GM12878 (cell line): ENCODE data around the gene SORL1. TPM values are rescaled to one million over a fixed set of nuclear protein-coding genes. Genes with fewer than 3 reads are reported as not detected.

ENCODE experiments used
- ATAC-seq: fragments of 200-7000 bp; cut with Tn5 transposase; 3 replicates; pipeline ENCODE4 v1.9.1; 2020; ENCODE audit warnings: mild to moderate bottlenecking, moderate library complexity
- BruUV-seq: library from RNA; stranded (reverse); fragments of 400-500 nt; replicated peaks from 2 replicates; lab custom pipeline; 2021; lab: Mats Ljungman, UMichigan
- CTCF ChIA-PET: fragments of 300-600 bp; sonication (Branson Sonifier 250); formaldehyde crosslinking; extraction: SDS; loops from one replicate; lab custom pipeline; 2021; ENCODE audit warnings: inconsistent platforms; lab: Yijun Ruan, JAX
- POLR2A ChIA-PET: fragments of 350-600 bp; formaldehyde crosslinking; extraction: SDS; loops from one replicate; lab custom pipeline; 2021; ENCODE audit warnings: inconsistent platforms; lab: Charles Lee
- RAD21 ChIA-PET: fragments of 300-600 bp; sonication (Branson Sonifier 250); formaldehyde crosslinking; loops from one replicate; lab custom pipeline; 2023; ENCODE audit warnings: antibody characterized with exemption; ENCODE audit not compliant: unreplicated experiment; lab: Charles Lee
- SMC1A ChIA-PET: fragments of 300-600 bp; sonication (Branson Sonifier 250); formaldehyde crosslinking; loops from one replicate; lab custom pipeline; 2023; ENCODE audit not compliant: unreplicated experiment, uncharacterized antibody; lab: Charles Lee
- DNase-seq: peaks from one replicate; pipeline ENCODE4 v3.0.0-alpha.2; 2011; ENCODE audit warnings: low read depth, low spot score
- FAIRE-seq: peaks from 3 replicates; lab custom pipeline; 2011; peaks lifted over from hg19 to GRCh38; lab: Jason Lieb, UNC
- H2AFZ ChIP-seq: 2 replicates; pipeline ENCODE4 v1.6.0; 2011; ENCODE audit warnings: low read depth, low read length, control low read depth; ENCODE audit not compliant: control insufficient read depth
- H3K27ac ChIP-seq: 2 replicates; pipeline ENCODE4 v1.5.1; 2011; ENCODE audit warnings: control low read depth; ENCODE audit not compliant: control insufficient read depth, insufficient read depth
- H3K27me3 ChIP-seq, 2 experiments: replicated peaks in 1 of 2; 2 replicates each; pipeline versions ENCODE4 v1.6.0 to v1.6.1; 2011; ENCODE audit warnings: low read length in 1 of 2; ENCODE audit not compliant: control insufficient read depth in 2 of 2, insufficient read depth in 2 of 2
- H3K36me3 ChIP-seq, 2 experiments: 2 replicates each; pipeline ENCODE4 v1.5.1; 2011; ENCODE audit warnings: low read length in 1 of 2; ENCODE audit not compliant: control insufficient read depth in 2 of 2, insufficient read depth in 2 of 2
- H3K4me1 ChIP-seq: 2 replicates; pipeline ENCODE4 v1.6.1; 2011; ENCODE audit warnings: mild to moderate bottlenecking, low read length, moderate library complexity, mixed read lengths; ENCODE audit not compliant: control insufficient read depth, insufficient read depth
- H3K4me2 ChIP-seq: 2 replicates; pipeline ENCODE4 v1.6.0; 2011; ENCODE audit warnings: control low read depth; ENCODE audit not compliant: control insufficient read depth, insufficient read depth
- H3K4me3 ChIP-seq: fragments of 200-600 bp; sonication (generic); 2 replicates; pipeline ENCODE4 v1.5.1; 2016
- H3K79me2 ChIP-seq: 2 replicates; pipeline ENCODE4 v1.6.0; 2011; ENCODE audit warnings: low read length; ENCODE audit not compliant: control insufficient read depth, insufficient read depth
- H3K9ac ChIP-seq: 2 replicates; pipeline ENCODE4 v1.8.0; 2011; ENCODE audit warnings: low read length, control low read depth, mixed read lengths; ENCODE audit not compliant: control insufficient read depth, insufficient read depth
- H3K9me3 ChIP-seq: replicated peaks from 3 replicates; pipeline ENCODE4 v1.5.1; 2011; ENCODE audit warnings: mild to moderate bottlenecking, low read length; ENCODE audit not compliant: control insufficient read depth, insufficient read depth
- H4K20me1 ChIP-seq: 2 replicates; pipeline ENCODE4 v1.6.0; 2011; ENCODE audit not compliant: control insufficient read depth, insufficient read depth
- CEBPB ChIP-seq, 2 experiments: fragments of 150-350 bp in 1 of 2; IDR thresholded peaks; 2 replicates each; pipeline ENCODE4 v1.6.1; 2012 to 2014; ENCODE audit warnings: low read depth in 2 of 2, low read length in 2 of 2, borderline replicate concordance in 1 of 2, inconsistent platforms in 1 of 2
- CHD1 ChIP-seq: IDR thresholded peaks from 2 replicates; pipeline ENCODE4 v1.6.1; 2012; ENCODE audit warnings: low read depth, low read length, improper control_type of control experiment
- HCFC1 ChIP-seq: fragments of 150-350 bp; IDR thresholded peaks from 2 replicates; pipeline ENCODE4 v1.6.1; 2014; ENCODE audit warnings: low read length
- HDAC2 ChIP-seq: fragments of 200-600 bp; sonication (generic); IDR thresholded peaks from 2 replicates; pipeline ENCODE4 v1.6.1; 2017
- HDGF ChIP-seq: fragments of 450-650 bp; IDR thresholded peaks from 2 replicates; pipeline ENCODE4 v1.6.1; 2016; ENCODE audit warnings: antibody characterized with exemption
- MYB ChIP-seq: fragments of 150-350 bp; IDR thresholded peaks from 2 replicates; pipeline ENCODE4 v1.6.1; 2014; ENCODE audit warnings: mild to moderate bottlenecking, low read depth, low read length, borderline replicate concordance
- NFYB ChIP-seq: IDR thresholded peaks from 2 replicates; pipeline ENCODE4 v1.6.1; 2011; ENCODE audit warnings: low read depth, mild to moderate bottlenecking, low read length, improper control_type of control experiment, moderate library complexity; ENCODE audit not compliant: insufficient read depth
- PML ChIP-seq: IDR thresholded peaks from 2 replicates; pipeline ENCODE4 v1.6.1; 2012; ENCODE audit warnings: low read length, inconsistent platforms
- WGBS: methylation state at CpG from one replicate; pipeline ENCODE4 v1.1.6; 2016; ENCODE audit warnings: low lambda C conversion rate; ENCODE audit not compliant: insufficient replicate concordance, insufficient coverage; ENCODE audit errors: missing lambda C conversion rate; 5-methylcytosine and 5-hydroxymethylcytosine counted together
- in situ Hi-C: fragments of 300-500 bp; cut with MboI; formaldehyde crosslinking; loops from 9 replicates; pipeline ENCODE4 v1.14.3; 2018; ENCODE audit warnings: mixed read lengths
- intact Hi-C: fragments of 100-400 bp; cut with micrococcal nuclease; formaldehyde crosslinking; loops from one replicate; pipeline ENCODE4 v1.14.2; 2022; ENCODE audit not compliant: unreplicated experiment
- polyA plus RNA-seq, 11 experiments: library from polyadenylated mRNA; depleted of rRNA in 4 of 11; unstranded in 6 of 11; stranded (reverse) in 5 of 11; fragments of >200 nt; fragmentation: Nextera tagmentation in 4 of 11; fragmentation: Illumina TruSeq in 1 of 11; extraction: Ambion mirVana in 4 of 11; extraction: Trizol in 1 of 11; gene quantifications; 1 replicate in 1 of 11; 2 replicates in 10 of 11; pipeline versions ENCODE4 v1.2.1 to v1.2.3, GENCODE V29; 2011 to 2016; ENCODE audit warnings: inconsistent platforms in 2 of 11, missing spikeins in 2 of 11, low read depth in 1 of 11
- total RNA-seq, 4 experiments: library from RNA; depleted of rRNA in 3 of 4; stranded (reverse); fragments of >200 nt in 3 of 4; fragmentation: Illumina TruSeq in 1 of 4; extraction: Trizol in 1 of 4; gene quantifications; 2 replicates each; pipeline versions ENCODE4 v1.2.1 to v1.2.3, GENCODE V29; 2013 to 2021

SORL1 gene
- total and polyA plus RNA-seq, 10 of the 15 experiments (the other 5 are each of a cell fraction or from before 2014, with no cell fraction given): 20.2 to 107 (median 59.9) TPM

GRCh38 chr11:121435551-121436511 is 16.3 kb upstream of the SORL1 start:
- no peaks in the 10 kb centered on the region for H3K9me3 ChIP-seq
- H3K36me3 ChIP-seq: no peaks in the 10 kb centered on the region
- in situ Hi-C loops (no loop called here), intact Hi-C loops (no loop called here)
- no peak overlapping the region for H3K4me3 ChIP-seq
- WGBS: 98% methylated on average over 3 of the region's 3 CpGs
- DNase-seq (no peak), FAIRE-seq (no peak), ATAC-seq (no peak)
- TF ChIP-seq HDAC2: no peak
- no peak for TF ChIP-seq HCFC1
- TF ChIP-seq NFYB: no peak
- TF ChIP-seq PML: no peak
- no peak for TF ChIP-seq HDGF
- TF ChIP-seq CEBPB (IDR thresholded peaks at IDR 0.05; ENCODE audit: borderline replicate concordance in 1 of 2, low read depth in 2 of 2, low read length in 2 of 2): no peak
- TF ChIP-seq CHD1: no peak
- TF ChIP-seq MYB: no peak
- H3K4me1 ChIP-seq: peaks cover 12% of the 10 kb centered on the region
- H4K20me1 ChIP-seq: no peaks in the 10 kb centered on the region
- no peak overlapping the region for H3K27ac ChIP-seq
- no peaks in the 10 kb centered on the region for H3K79me2 ChIP-seq
- SMC1A ChIA-PET: interaction anchor here (2.0 to 13.9 kb wide), 4 partner anchors 11 to 68 kb away, joined by 4 to 241 read pairs (median 38); partner anchors contain the start of genes SORL1 and SORL1-AS1
- no peaks in the 10 kb centered on the region for H3K27me3 ChIP-seq
- H3K4me2 ChIP-seq: no peak overlapping the region
- RAD21 ChIA-PET: interaction anchor here (1.2 to 7.4 kb wide), 2 partner anchors 9 to 15 kb away, joined by 5 to 50 read pairs; partner anchors contain the start of genes SORL1 and SORL1-AS1
- POLR2A ChIA-PET: interaction anchor here (0.9 to 1.2 kb wide), 2 partner anchors 8 to 9 kb away, joined by 3 to 6 read pairs; no protein-coding TSS in a partner anchor
- no TSS peak for BruUV-seq
- no peak overlapping the region for H2AFZ ChIP-seq
- H3K9ac ChIP-seq: no peak overlapping the region
- CTCF ChIA-PET: interaction anchor here (0.9 to 2.9 kb wide), 6 partner anchors 9 to 140 kb away, joined by 3 to 12 read pairs (median 4); no protein-coding TSS in a partner anchor
